Measurements from ENCODE around the gene TEDDM1. TPM values are rescaled to one million over a fixed set of nuclear protein-coding genes. Genes with fewer than 3 reads are reported as not detected.
A peak's percentile ranks its signal among the peaks of the same experiment; 100 is the strongest.

Gene TEDDM1
- total RNA-seq, 1 donor from 2014 or later = not detected

GRCh38 chr1:182406012-182406411 lies 5.5 kb upstream of the TEDDM1 start:
- TF ChIP-seq CTCF (IDR thresholded peaks at IDR 0.05) = no peak
- ATAC-seq (peak; percentile 46), DNase-seq (no peak)
- H3K36me3 ChIP-seq = no peaks in the 10 kb centered on the region
- H3K4me3 ChIP-seq = no peak overlapping the region
- no peaks in the 10 kb centered on the region for H3K27me3 ChIP-seq
- intact Hi-C loops (cut with DNase I) = no loop called here
- no peaks in the 10 kb centered on the region for H3K4me1 ChIP-seq
- H3K27ac ChIP-seq = no peak overlapping the region
- H3K9me3 ChIP-seq = no peaks in the 10 kb centered on the region

GRCh38 chr1:182405578-182405977 lies 5.1 kb upstream of the TEDDM1 start:
- intact Hi-C loops (cut with DNase I) = no loop called here
- Histone ChIP-seq H3K9me3 (no peaks in the 10 kb centered on the region), H3K27ac (no peak overlapping the region), H3K4me1 (no peaks in the 10 kb centered on the region), H3K27me3 (no peaks in the 10 kb centered on the region), H3K36me3 (no peaks in the 10 kb centered on the region), H3K4me3 (no peak overlapping the region)
- DNase-seq = no peak
- no peak for ATAC-seq
- no peak for TF ChIP-seq CTCF (IDR thresholded peaks at IDR 0.05)

GRCh38 chr1:182404781-182405180 lies 4.3 kb upstream of the TEDDM1 start:
- no peaks in the 10 kb centered on the region for H3K36me3 ChIP-seq
- no peaks in the 10 kb centered on the region for H3K4me1 ChIP-seq
- no peak overlapping the region for H3K4me3 ChIP-seq
- H3K9me3 ChIP-seq = no peaks in the 10 kb centered on the region
- ATAC-seq (peak; percentile 17), DNase-seq (no peak)
- no peak overlapping the region for H3K27ac ChIP-seq
- no peak for TF ChIP-seq CTCF (IDR thresholded peaks at IDR 0.05)
- H3K27me3 ChIP-seq = no peaks in the 10 kb centered on the region
- intact Hi-C loops (cut with DNase I) = no loop called here

- intact Hi-C loops (cut with DNase I) = loop anchor here (5.0 kb wide), 1 partner anchor 256 kb away; no protein-coding TSS in a partner anchor
- no peak overlapping the region for H3K4me3 ChIP-seq
- H3K4me1 ChIP-seq = peaks cover 19% of the 10 kb centered on the region
- DNase-seq (peak; percentile 68), ATAC-seq (peak; percentile 67)
- TF ChIP-seq CTCF (IDR thresholded peaks at IDR 0.05) = no peak
- no peaks in the 10 kb centered on the region for H3K27me3 ChIP-seq
- no peaks in the 10 kb centered on the region for H3K36me3 ChIP-seq
- peak overlapping the region; percentile 20 for H3K27ac ChIP-seq
- no peaks in the 10 kb centered on the region for H3K9me3 ChIP-seq
Measured at GRCh38 chr1:182397653-182398393, 2.6 kb downstream of the TEDDM1 start.

GRCh38 chr1:182395906-182396305 lies 4.6 kb downstream of the TEDDM1 start:
- Histone ChIP-seq H3K9me3 (no peaks in the 10 kb centered on the region), H3K27ac (no peak overlapping the region), H3K36me3 (no peaks in the 10 kb centered on the region), H3K27me3 (no peaks in the 10 kb centered on the region), H3K4me1 (peaks cover 25% of the 10 kb centered on the region), H3K4me3 (no peak overlapping the region)
- TF ChIP-seq CTCF (IDR thresholded peaks at IDR 0.05) = no peak
- intact Hi-C loops (cut with DNase I) = loop anchor here (5.0 kb wide), 1 partner anchor 254 kb away; no protein-coding TSS in a partner anchor
- no peak for ATAC-seq
- DNase-seq = no peak

Measured in upper lobe of right lung (tissue), 1 donor.